H9 (cell line): Measurements from ENCODE around the gene YWHAH. TPM values are rescaled to one million over a fixed set of nuclear protein-coding genes. Genes with fewer than 3 reads are reported as not detected.

Experiments
- DNase-seq: peaks from one replicate; pipeline ENCODE4 v3.0.0-alpha.2; 2017
- H2AFZ ChIP-seq: one replicate; pipeline ENCODE4 v1.6.1; 2013; ENCODE audit warnings: mild to moderate bottlenecking, low read length, control low read depth, moderate library complexity
- H2AK5ac ChIP-seq: 2 replicates; pipeline ENCODE4 v1.6.1; 2013; ENCODE audit warnings: low read length, control low read depth, mixed read lengths; ENCODE audit not compliant: insufficient read length
- H2BK120ac ChIP-seq: one replicate; pipeline ENCODE4 v1.6.1; 2013; ENCODE audit warnings: low read depth, mild to moderate bottlenecking, low read length, control low read depth, inconsistent platforms; ENCODE audit not compliant: poor library complexity, severe bottlenecking
- H2BK12ac ChIP-seq: 2 replicates; pipeline ENCODE4 v1.6.1; 2013; ENCODE audit warnings: low read length, control low read depth, mixed read lengths, low read depth; ENCODE audit not compliant: insufficient read length
- H2BK15ac ChIP-seq: 2 replicates; pipeline ENCODE4 v1.6.1; 2013; ENCODE audit warnings: low read depth, low read length, control low read depth
- H2BK20ac ChIP-seq: one replicate; pipeline ENCODE4 v1.6.1; 2013; ENCODE audit warnings: low read depth, mild to moderate bottlenecking, low read length, control low read depth, inconsistent platforms; ENCODE audit not compliant: poor library complexity, severe bottlenecking
- H2BK5ac ChIP-seq: 2 replicates; pipeline ENCODE4 v1.6.1; 2013; ENCODE audit warnings: low read length, control low read depth, mixed read lengths; ENCODE audit not compliant: insufficient read length
- H3K14ac ChIP-seq: 2 replicates; pipeline ENCODE4 v1.6.1; 2013; ENCODE audit warnings: low read length, control low read depth; ENCODE audit not compliant: insufficient read depth
- H3K18ac ChIP-seq: 2 replicates; pipeline ENCODE4 v1.6.1; 2013; ENCODE audit warnings: low read depth, mild to moderate bottlenecking, mixed read lengths, low read length, control low read depth; ENCODE audit not compliant: insufficient read length
- H3K23ac ChIP-seq: 2 replicates; pipeline ENCODE4 v1.6.1; 2013; ENCODE audit warnings: low read length, control low read depth, mixed read lengths, low read depth; ENCODE audit not compliant: insufficient read length
- H3K23me2 ChIP-seq: 2 replicates; pipeline ENCODE4 v1.6.1; 2013; ENCODE audit warnings: low read depth, mild to moderate bottlenecking, mixed read lengths, low read length, control low read depth; ENCODE audit not compliant: insufficient read length, poor library complexity, severe bottlenecking
- H3K27ac ChIP-seq: 2 replicates; pipeline ENCODE4 v1.5.1; 2013; ENCODE audit warnings: low read length, control low read depth, mixed read lengths, low read depth; ENCODE audit not compliant: insufficient read length
- H3K27me3 ChIP-seq: 2 replicates; pipeline ENCODE4 v1.6.1; 2013; ENCODE audit warnings: low read length, control low read depth, inconsistent platforms; ENCODE audit not compliant: insufficient read depth
- H3K4ac ChIP-seq: 2 replicates; pipeline ENCODE4 v1.6.1; 2013; ENCODE audit warnings: low read depth, mild to moderate bottlenecking, control low read depth, inconsistent platforms, low read length, moderate library complexity
- H3K4me1 ChIP-seq: 2 replicates; pipeline ENCODE4 v1.6.1; 2013; ENCODE audit warnings: low read length, control low read depth, inconsistent platforms; ENCODE audit not compliant: insufficient read depth
- H3K4me2 ChIP-seq: 2 replicates; pipeline ENCODE4 v1.6.1; 2013; ENCODE audit warnings: low read length, control low read depth, mixed read lengths; ENCODE audit not compliant: insufficient read length, insufficient read depth
- H3K56ac ChIP-seq: 2 replicates; pipeline ENCODE4 v1.6.1; 2013; ENCODE audit warnings: low read depth, mild to moderate bottlenecking, mixed read lengths, low read length, control low read depth; ENCODE audit not compliant: insufficient read length
- H3K79me1 ChIP-seq: 2 replicates; pipeline ENCODE4 v1.6.1; 2013; ENCODE audit warnings: low read depth, mild to moderate bottlenecking, moderate library complexity, low read length, control low read depth, inconsistent platforms; ENCODE audit not compliant: insufficient read depth, poor library complexity, severe bottlenecking
- H3K79me2 ChIP-seq: 2 replicates; pipeline ENCODE4 v1.6.1; 2013; ENCODE audit warnings: low read length, control low read depth, inconsistent platforms; ENCODE audit not compliant: insufficient read depth
- H3K9ac ChIP-seq: 2 replicates; pipeline ENCODE4 v1.6.1; 2013; ENCODE audit warnings: low read length, control low read depth, mixed read lengths; ENCODE audit not compliant: insufficient read length; ENCODE audit errors: extremely low read depth
- H3K9me3 ChIP-seq: one replicate; pipeline ENCODE4 v1.6.1; 2013; ENCODE audit warnings: low read depth, low read length, inconsistent platforms; ENCODE audit not compliant: control insufficient read depth
- H3T11ph ChIP-seq: one replicate; pipeline ENCODE4 v1.6.1; 2013; ENCODE audit warnings: mild to moderate bottlenecking, low read length, control low read depth, inconsistent platforms
- H4K20me1 ChIP-seq: one replicate; pipeline ENCODE4 v1.6.1; 2013; ENCODE audit not compliant: control insufficient read depth, insufficient read length, insufficient read depth
- H4K5ac ChIP-seq: 2 replicates; pipeline ENCODE4 v1.6.1; 2013; ENCODE audit warnings: low read depth, mild to moderate bottlenecking, mixed read lengths, low read length, control low read depth; ENCODE audit not compliant: insufficient read length
- H4K8ac ChIP-seq: replicated peaks from 2 replicates; pipeline ENCODE4 v1.6.1; 2013; ENCODE audit warnings: low read length, control low read depth, mixed read lengths, low read depth; ENCODE audit not compliant: insufficient read length
- H4K91ac ChIP-seq: 2 replicates; pipeline ENCODE4 v1.6.1; 2013; ENCODE audit warnings: low read depth, mild to moderate bottlenecking, moderate library complexity, mixed read lengths, low read length, control low read depth; ENCODE audit not compliant: insufficient read length
- H3K27ac Mint-ChIP-seq, 3 experiments: 2 replicates in 2 of 3; 3 replicates in 1 of 3; pipeline ENCODE4 v1.8.0; 2020 to 2021; ENCODE audit warnings: mixed read lengths in 3 of 3, mild to moderate bottlenecking in 1 of 3, moderate library complexity in 1 of 3
- H3K27me3 Mint-ChIP-seq: 2 replicates; pipeline ENCODE4 v1.8.0; 2021; ENCODE audit warnings: low read depth, mild to moderate bottlenecking, moderate library complexity, mixed read lengths
- H3K36me3 Mint-ChIP-seq, 3 experiments: 2 replicates in 2 of 3; 3 replicates in 1 of 3; pipeline ENCODE4 v1.8.0; 2020 to 2021; ENCODE audit warnings: low read depth in 3 of 3, mixed read lengths in 3 of 3; ENCODE audit not compliant: insufficient read depth in 1 of 3
- H3K4me1 Mint-ChIP-seq, 2 experiments: 2 replicates each; pipeline ENCODE4 v1.8.0; 2020; ENCODE audit warnings: mixed read lengths in 2 of 2
- H3K4me3 Mint-ChIP-seq, 2 experiments: 2 replicates in 1 of 2; 3 replicates in 1 of 2; pipeline ENCODE4 v1.8.0; 2020 to 2021; ENCODE audit warnings: mild to moderate bottlenecking in 2 of 2, mixed read lengths in 2 of 2, moderate library complexity in 1 of 2
- H3K9me3 Mint-ChIP-seq, 2 experiments: 2 replicates in 1 of 2; 3 replicates in 1 of 2; pipeline ENCODE4 v1.8.0; 2020; ENCODE audit warnings: mild to moderate bottlenecking in 2 of 2, mixed read lengths in 2 of 2, moderate library complexity in 1 of 2
- CTCF ChIP-seq: fragments of 200-600 bp; sonication (generic); conservative IDR thresholded peaks from 3 replicates; pipeline ENCODE4 v1.8.0; 2021; ENCODE audit warnings: antibody characterized with exemption, mild to moderate bottlenecking
- WGBS: extraction: QIAGEN DNeasy Blood & Tissue Kit; methylation state at CpG from one replicate; pipeline ENCODE4 v1.1.7; 2013; ENCODE audit warnings: missing lambda C conversion rate, low lambda C conversion rate, mixed read lengths; ENCODE audit not compliant: insufficient read length; ENCODE audit errors: extremely low coverage; 5-methylcytosine and 5-hydroxymethylcytosine counted together
- total RNA-seq: library from RNA; stranded (reverse); gene quantifications from 2 replicates; pipeline ENCODE4 v1.2.1, GENCODE V29; 2021

The YWHAH gene
- total RNA-seq, 1 experiment from 2014 or later = 250 TPM

- Mint-ChIP-seq H3K4me3 (no peak overlapping the region), H3K4me1 (peaks cover 2 to 11% of the 10 kb centered on the region in 2 experiments; a peak in 3 of 4 replicates), H3K27me3 (peaks cover 7% of the 10 kb centered on the region), H3K36me3 (no peaks in the 10 kb centered on the region; a peak in 1 of 7 replicates), H3K27ac (no peak overlapping the region), H3K9me3 (no peaks in the 10 kb centered on the region)
- Histone ChIP-seq H3K18ac (no peak overlapping the region), H2BK12ac (no peak overlapping the region), H3K79me1 (no peaks in the 10 kb centered on the region), H3K4ac (no peak overlapping the region), H3K9ac (no peak overlapping the region), H2BK120ac (no peak overlapping the region), H4K5ac (no peak overlapping the region), H3K14ac (no peak overlapping the region), H4K8ac (no peak overlapping the region), H2AK5ac (no peak overlapping the region), H3K4me2 (no peak overlapping the region), H3K9me3 (no peaks in the 10 kb centered on the region), H2BK5ac (no peak overlapping the region), H3K79me2 (no peaks in the 10 kb centered on the region), H3T11ph (no peak overlapping the region), H3K56ac (no peak overlapping the region), H3K23ac (no peak overlapping the region), H2AFZ (no peak overlapping the region), H3K27me3 (no peaks in the 10 kb centered on the region), H3K23me2 (no peaks in the 10 kb centered on the region), H4K91ac (no peak overlapping the region), H3K27ac (no peak overlapping the region), H4K20me1 (no peaks in the 10 kb centered on the region), H2BK20ac (no peak overlapping the region), H3K4me1 (no peaks in the 10 kb centered on the region), H2BK15ac (no peak overlapping the region)
- no peak for DNase-seq
- no peak for TF ChIP-seq CTCF
- WGBS = no CpG with 5 or more reads among the region's 5 CpGs
Measured at GRCh38 chr22:31923136-31923535, 21.2 kb upstream of the YWHAH start.
